SKM-1 treated with dmso at 0.1 percent for 144 hours (cell line): ENCODE data around the gene ADAMTS8.
"Not testable (repeated sequence)": the region's sequence is repeated elsewhere in the genome, so short reads cannot be mapped to it uniquely, and the experiment has no call there.

Experiments
- DNase-seq: peaks from one replicate; lab custom pipeline; 2025; ENCODE audit not compliant: unreplicated experiment; lab: John Stamatoyannopoulos, UW

ADAMTS8 gene

DNA sequence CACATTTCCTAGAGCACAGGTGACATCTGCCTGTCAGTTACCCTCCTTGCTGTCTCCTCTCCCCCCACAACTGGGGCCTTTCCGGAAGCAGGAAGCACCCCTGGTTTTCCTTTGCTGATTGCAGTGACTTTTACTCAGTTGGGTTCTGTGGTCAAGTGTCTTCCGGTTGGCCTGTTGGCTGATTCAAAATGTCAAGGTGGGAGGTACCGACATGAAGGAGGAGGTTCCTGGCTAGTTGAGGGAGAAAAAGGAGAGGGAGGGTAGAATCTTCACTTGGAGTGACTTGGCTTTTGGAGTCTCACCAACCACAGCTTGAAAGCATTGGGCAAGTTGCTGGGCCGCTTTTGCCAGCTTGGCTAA is 10.7 kb upstream of the ADAMTS8 start:
- no peak for DNase-seq

GRCh38 chr11:130438401-130439159 is 10.2 kb upstream of the ADAMTS8 start:
- DNase-seq = not testable (repeated sequence)

DNA sequence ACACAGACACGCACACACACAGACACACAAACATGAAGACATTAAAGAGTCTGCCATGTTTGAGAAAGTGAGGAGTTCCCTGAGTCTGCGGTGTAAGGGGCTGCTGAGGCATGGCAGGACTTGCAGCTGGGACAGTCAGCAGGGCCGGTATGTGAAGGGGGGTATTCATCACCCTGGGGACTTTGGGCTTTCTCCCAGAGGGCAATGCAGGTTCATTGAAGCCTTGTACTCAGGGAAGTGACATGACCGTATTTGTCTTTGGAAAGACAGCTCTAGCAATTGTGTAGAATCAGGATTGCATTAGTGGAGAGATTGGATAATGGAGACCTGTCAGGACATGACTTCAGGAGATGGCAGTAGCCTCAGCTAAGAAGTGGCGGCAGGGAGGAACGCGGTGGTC is 9.4 kb upstream of the ADAMTS8 start:
- no peak for DNase-seq

- no peak for DNase-seq
These were observed 7.8 kb upstream of the ADAMTS8 start for GRCh38 chr11:130436171-130436570.

- DNase-seq = no peak
These were observed 7.3 kb upstream of the ADAMTS8 start for GRCh38 chr11:130435671-130436070.

- peak; percentile 60 for DNase-seq
These were observed 6.3 kb upstream of the ADAMTS8 start for GRCh38 chr11:130434521-130435223.

DNA sequence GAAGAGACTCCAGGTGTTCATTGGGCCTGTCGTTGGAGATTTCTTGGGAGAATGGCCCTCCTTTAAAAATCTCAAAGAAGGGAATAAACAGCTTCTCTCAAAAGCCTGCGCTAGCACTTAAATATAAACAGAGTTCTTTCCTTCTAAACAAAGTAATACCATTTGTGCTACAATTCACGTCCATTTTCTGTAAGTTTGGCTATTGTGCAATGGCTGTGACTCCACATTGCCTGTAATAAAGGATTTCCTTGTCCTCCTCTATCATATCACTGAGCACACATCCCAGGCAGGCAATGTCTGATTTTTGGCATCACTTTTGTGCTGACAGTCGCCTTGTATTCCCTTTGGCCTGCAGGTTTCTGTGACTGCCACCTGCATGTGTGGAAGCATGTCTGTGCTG is 4.9 kb upstream of the ADAMTS8 start:
- no peak for DNase-seq

GRCh38 chr11:130431801-130432200 is 3.4 kb upstream of the ADAMTS8 start:
- DNase-seq = no peak

GRCh38 chr11:130431331-130431773 is 2.9 kb upstream of the ADAMTS8 start:
- DNase-seq = peak; percentile 10

DNA sequence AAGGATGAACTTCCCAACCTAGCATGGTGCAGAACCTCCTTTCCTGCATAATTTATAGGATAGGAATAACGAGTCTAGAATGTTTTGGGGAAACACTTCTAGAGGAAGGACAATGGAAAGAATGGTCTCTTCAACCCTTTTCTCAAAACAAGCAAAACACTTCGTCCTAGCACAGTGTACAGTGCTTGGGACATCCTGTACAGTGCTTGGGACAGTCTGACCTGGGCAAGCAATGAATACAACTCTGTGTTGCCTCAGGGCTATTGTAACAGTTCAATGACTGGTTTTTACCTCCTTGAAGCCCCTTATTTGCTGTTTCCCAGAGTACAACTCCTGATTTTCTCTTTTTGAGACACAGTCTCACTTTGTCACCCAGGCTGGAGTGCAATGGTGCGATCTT is 1.6 kb upstream of the ADAMTS8 start:
- no peak for DNase-seq

DNA sequence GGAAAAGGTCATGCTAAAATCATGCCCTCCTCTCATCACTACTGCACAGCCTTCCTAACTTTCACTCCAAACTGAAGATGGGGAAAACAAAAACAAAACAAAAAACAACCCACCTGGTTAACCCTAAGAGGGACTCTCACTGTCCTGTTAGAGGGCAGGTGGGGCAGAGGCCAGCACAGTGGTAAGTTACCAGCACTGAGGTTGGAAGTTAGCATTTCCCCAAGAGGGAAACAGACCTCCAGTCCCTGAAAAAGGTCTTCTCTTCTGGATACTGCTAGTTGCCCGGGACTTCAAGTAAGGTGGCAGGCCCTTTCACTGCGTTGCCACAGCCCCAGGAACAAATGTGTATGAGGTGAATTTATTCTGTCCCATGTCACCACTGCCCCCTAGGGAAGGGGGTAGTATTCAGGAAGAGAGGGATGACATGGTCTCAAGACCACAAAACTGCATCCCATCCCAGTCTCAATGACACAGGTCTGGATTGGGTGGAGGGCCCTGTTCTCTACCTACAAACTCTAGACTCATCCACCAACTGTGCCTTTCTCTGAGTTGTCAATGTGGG is 792 bp upstream of the ADAMTS8 start:
- no peak for DNase-seq

- DNase-seq = no peak
These were observed 661 bp downstream of the ADAMTS8 start for GRCh38 chr11:130427581-130428315.

- no peak for DNase-seq
These were observed 1.5 kb downstream of the ADAMTS8 start for GRCh38 chr11:130426837-130427341.

- DNase-seq = no peak
These were observed 2.1 kb downstream of the ADAMTS8 start for GRCh38 chr11:130426223-130426836.

DNA sequence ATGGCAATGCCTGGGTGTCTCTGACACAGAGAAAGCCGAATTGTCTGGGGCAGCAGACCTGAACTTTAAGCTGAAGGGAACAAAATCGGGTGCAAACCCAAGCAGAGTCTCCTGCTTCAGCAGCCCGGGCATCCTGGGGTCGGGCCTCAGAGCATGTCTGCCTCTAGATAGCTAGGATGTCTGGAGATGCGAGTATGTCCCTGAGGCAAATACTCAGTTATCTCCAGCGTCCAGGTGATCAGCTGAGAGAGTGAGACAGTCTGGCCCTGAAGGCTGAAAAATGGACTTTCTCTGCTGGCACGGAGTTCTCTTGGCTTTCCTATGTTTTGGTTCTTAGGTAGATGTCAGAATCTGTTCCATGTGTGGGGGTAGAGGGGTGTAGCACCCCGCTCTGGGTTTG is 3.3 kb downstream of the ADAMTS8 start:
- no peak for DNase-seq

GRCh38 chr11:130424613-130425140 is 3.7 kb downstream of the ADAMTS8 start:
- no peak for DNase-seq

- no peak for DNase-seq
These were observed 4.8 kb downstream of the ADAMTS8 start for GRCh38 chr11:130423541-130424142.

DNA sequence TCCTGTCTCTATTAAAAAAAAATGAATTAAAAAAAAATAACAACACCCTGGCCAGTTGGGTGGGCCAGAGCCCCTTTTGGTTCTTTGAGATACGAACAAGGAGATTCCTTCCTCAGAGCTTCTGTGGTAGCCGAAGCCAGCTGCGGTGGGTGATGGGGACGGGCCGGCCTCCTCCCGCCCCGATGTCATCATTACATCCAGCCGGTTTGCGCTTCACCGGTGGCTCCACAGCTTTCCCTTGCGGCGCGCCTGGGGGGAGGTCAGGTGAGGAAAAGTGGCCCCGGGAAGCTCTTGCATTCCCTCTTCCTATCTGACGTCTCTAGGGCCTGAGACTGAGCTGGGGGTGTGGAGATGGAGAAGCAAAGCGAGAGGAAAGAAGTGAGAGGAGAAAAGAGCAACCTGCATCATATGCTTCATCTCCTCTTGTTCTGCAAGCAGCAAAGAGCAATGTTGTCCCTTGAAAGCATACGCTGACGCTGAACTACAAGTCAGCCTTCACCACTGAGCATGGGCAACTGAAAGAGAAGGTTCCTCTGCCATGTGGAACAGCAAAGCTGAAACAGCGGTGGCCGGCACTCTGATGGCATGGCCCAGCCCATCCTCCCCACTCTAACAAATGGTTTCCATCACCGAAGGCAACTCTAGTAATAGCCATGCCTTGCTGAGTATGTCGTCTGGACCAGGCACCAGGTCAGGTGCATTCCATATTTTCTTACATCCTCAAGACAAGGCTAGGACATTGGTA is 6.0 kb downstream of the ADAMTS8 start:
- DNase-seq = no peak

DNA sequence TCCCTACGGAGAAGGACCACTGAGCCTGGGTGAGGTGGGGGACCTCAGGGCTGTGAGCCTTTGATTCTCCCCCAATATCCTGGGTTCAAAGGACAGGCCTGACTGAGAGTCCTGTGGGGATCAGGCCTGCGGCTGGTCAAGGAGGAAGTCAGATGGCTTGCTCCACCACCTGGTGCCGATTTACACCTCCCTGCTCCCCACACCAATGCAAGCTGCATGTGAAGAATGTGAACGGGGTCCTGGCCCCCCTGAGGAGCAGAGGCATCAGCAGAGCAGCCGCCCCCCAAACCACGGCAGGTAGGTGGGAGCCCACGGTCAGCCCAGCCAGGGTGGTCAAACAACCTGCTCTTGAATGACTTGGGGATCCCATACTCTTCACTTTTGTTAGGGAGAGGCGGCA is 6.7 kb downstream of the ADAMTS8 start:
- no peak for DNase-seq

DNA sequence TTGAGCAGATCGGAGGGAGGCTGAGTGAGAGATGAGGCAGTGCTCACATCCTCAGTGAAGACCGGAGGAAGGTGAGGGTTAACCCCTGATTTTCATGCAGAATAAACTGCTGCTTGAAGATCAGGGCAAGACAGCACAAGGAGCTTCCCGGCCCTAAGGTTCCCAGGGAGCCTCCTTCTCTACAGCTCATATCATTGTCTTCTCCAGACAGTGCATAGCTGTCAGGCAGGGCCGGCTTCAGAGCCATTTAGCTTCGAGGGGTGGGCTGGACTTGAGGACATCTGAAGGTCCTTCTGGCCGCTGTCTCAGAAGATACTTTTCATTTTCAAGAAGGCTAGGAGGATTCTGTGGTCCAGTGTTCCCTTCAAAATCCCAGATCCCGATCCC is 7.2 kb downstream of the ADAMTS8 start:
- DNase-seq = no peak
